BJ (cell line): ENCODE measurements around the gene ZXDA. TPM values are rescaled to one million over a fixed set of nuclear protein-coding genes. Genes with fewer than 3 reads are reported as not detected.

Source experiments
- CTCF ChIA-PET: fragments of 350-600 bp; formaldehyde crosslinking; extraction: SDS; loops from one replicate; lab custom pipeline; 2021; ENCODE audit warnings: antibody characterized with exemption, inconsistent platforms; lab: Yijun Ruan, JAX
- POLR2A ChIA-PET: fragments of 300-600 bp; sonication (Branson Sonifier 250); formaldehyde crosslinking; extraction: SDS; loops from one replicate; lab custom pipeline; 2021; ENCODE audit warnings: antibody characterized with exemption; lab: Charles Lee
- DNase-seq: peaks from one replicate; pipeline ENCODE4 v3.0.0-alpha.2; 2011; ENCODE audit warnings: low read depth
- H3K27me3 ChIP-seq: 2 replicates; pipeline ENCODE4 v1.6.0; 2011; ENCODE audit warnings: low read length; ENCODE audit not compliant: control insufficient read depth, insufficient read depth
- H3K36me3 ChIP-seq: 2 replicates; pipeline ENCODE4 v1.5.1; 2011; ENCODE audit warnings: low read length; ENCODE audit not compliant: control insufficient read depth, insufficient read depth
- H3K4me3 ChIP-seq: 2 replicates; pipeline ENCODE4 v1.5.1; 2011; ENCODE audit warnings: low read depth, mild to moderate bottlenecking, control low read depth, low read length
- CTCF ChIP-seq: IDR thresholded peaks from 2 replicates; pipeline ENCODE4 v1.5.1; 2011; ENCODE audit warnings: low read depth, mild to moderate bottlenecking, control low read depth, inconsistent platforms, low read length, moderate library complexity; ENCODE audit not compliant: insufficient read depth
- polyA plus RNA-seq: library from polyadenylated mRNA; depleted of rRNA; stranded (reverse); fragments of >200 nt; gene quantifications from 2 replicates; pipeline ENCODE4 v1.2.3, GENCODE V29; 2011

ZXDA gene
- polyA plus RNA-seq, 1 experiment, result 1.5 TPM

GRCh38 chrX:57906790-57907189, 3.5 kb downstream of the ZXDA start:
- no peak overlapping the region for H3K4me3 ChIP-seq
- POLR2A ChIA-PET, result no interaction called here
- CTCF ChIA-PET, result interaction anchor here (0.7 kb wide), 1 partner anchor 1173 kb away, joined by 3 read pairs; no protein-coding TSS in a partner anchor
- DNase-seq, result no peak
- no peaks in the 10 kb centered on the region for H3K27me3 ChIP-seq
- H3K36me3 ChIP-seq, result no peaks in the 10 kb centered on the region
- TF ChIP-seq CTCF, result no peak

GRCh38 chrX:57905141-57905540, 5.1 kb downstream of the ZXDA start:
- no peak for TF ChIP-seq CTCF
- no peak overlapping the region for H3K4me3 ChIP-seq
- H3K27me3 ChIP-seq, result no peaks in the 10 kb centered on the region
- POLR2A ChIA-PET, result no interaction called here
- H3K36me3 ChIP-seq, result no peaks in the 10 kb centered on the region
- DNase-seq, result no peak
- CTCF ChIA-PET, result no interaction called here

GRCh38 chrX:57904176-57904880, 5.9 kb downstream of the ZXDA start:
- CTCF ChIA-PET, result no interaction called here
- no peaks in the 10 kb centered on the region for H3K27me3 ChIP-seq
- no peak for TF ChIP-seq CTCF
- H3K4me3 ChIP-seq, result no peak overlapping the region
- no peaks in the 10 kb centered on the region for H3K36me3 ChIP-seq
- no peak for DNase-seq
- POLR2A ChIA-PET, result no interaction called here

- no peak for DNase-seq
- TF ChIP-seq CTCF, result no peak
- CTCF ChIA-PET, result interaction anchor here (0.8 kb wide), 1 partner anchor 123 kb away, joined by 3 read pairs; no protein-coding TSS in a partner anchor
- Histone ChIP-seq H3K4me3 (no peak overlapping the region), H3K36me3 (no peaks in the 10 kb centered on the region), H3K27me3 (no peaks in the 10 kb centered on the region)
- POLR2A ChIA-PET, result no interaction called here
Measured at GRCh38 chrX:57902633-57903032, 7.6 kb downstream of the ZXDA start.

GRCh38 chrX:57901466-57901865, 8.8 kb downstream of the ZXDA start:
- no peak for TF ChIP-seq CTCF
- no peak for DNase-seq
- Histone ChIP-seq H3K36me3 (no peaks in the 10 kb centered on the region), H3K4me3 (no peak overlapping the region), H3K27me3 (no peaks in the 10 kb centered on the region)
- ChIA-PET CTCF (interaction anchor here (1.0 kb wide), 1 partner anchor 17 kb away, joined by 3 read pairs; no protein-coding TSS in a partner anchor), POLR2A (no interaction called here)
